Measurements from ENCODE around the gene TRRAP. TPM values are rescaled to one million over a fixed set of nuclear protein-coding genes. Genes with fewer than 3 reads are reported as not detected.

Gene TRRAP
- total RNA-seq, 6 donors from 2014 or later: 29.1 to 53.4 (median 37.5) TPM

DNA sequence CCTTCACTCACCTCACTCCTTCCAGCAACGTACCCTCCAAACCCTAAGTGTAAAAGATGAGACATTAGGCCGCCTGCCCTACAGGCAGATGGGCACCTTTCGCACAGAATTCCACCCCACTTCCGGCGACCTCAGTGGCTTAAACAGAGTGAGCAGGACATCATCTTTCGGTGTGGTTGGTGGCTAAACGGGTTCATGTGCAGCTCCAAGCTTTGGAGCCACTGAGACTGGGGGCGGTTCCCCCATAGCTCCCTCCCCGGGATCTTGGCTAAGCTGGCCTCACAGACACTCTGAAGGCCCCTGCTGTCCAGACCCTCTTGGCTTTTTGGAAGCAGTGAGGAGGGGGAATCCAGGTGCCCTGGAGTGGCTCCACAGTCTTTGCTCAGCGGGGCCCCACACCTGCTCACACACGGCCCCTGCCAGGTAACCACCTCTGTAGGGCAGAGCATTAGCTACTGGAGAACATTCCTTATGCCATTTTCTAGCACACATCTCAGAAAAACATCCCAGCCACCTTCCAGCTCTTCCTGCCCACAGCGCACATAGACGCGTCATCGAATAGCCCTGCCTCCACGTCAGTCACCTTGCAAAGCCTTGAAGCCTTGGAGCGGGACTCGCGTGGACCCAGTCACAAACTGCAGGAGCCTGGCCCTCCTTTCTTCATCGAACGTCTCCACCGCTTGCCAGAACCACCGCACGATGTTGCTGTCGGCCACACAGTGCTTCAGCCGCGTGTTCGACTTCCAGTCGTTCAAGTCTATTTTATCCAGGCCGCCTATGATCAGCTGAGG lies 156.8 kb downstream of the TRRAP start:
- Histone ChIP-seq H3K36me3 (peaks cover 61 to 100% (median 96%) of the 10 kb centered on the region in 4 donors), H3K27me3 (no peaks in the 10 kb centered on the region), H3K9me3 (no peaks in the 10 kb centered on the region), H3K4me1 (no peaks in the 10 kb centered on the region), H3K27ac (peak overlapping the region in 1 of 4 donors; percentile 15), H3K4me3 (no peak overlapping the region)
- no peak for DNase-seq
- ATAC-seq (ENCODE audit: low FRiP score in 2 of 2): no peak
- TF ChIP-seq POLR2A (IDR thresholded peaks at IDR 0.05): no peak
- TF ChIP-seq EP300 (IDR thresholded peaks at IDR 0.05): no peak
- TF ChIP-seq POLR2AphosphoS5 (IDR thresholded peaks at IDR 0.05): no peak
- TF ChIP-seq, protein P1, sequence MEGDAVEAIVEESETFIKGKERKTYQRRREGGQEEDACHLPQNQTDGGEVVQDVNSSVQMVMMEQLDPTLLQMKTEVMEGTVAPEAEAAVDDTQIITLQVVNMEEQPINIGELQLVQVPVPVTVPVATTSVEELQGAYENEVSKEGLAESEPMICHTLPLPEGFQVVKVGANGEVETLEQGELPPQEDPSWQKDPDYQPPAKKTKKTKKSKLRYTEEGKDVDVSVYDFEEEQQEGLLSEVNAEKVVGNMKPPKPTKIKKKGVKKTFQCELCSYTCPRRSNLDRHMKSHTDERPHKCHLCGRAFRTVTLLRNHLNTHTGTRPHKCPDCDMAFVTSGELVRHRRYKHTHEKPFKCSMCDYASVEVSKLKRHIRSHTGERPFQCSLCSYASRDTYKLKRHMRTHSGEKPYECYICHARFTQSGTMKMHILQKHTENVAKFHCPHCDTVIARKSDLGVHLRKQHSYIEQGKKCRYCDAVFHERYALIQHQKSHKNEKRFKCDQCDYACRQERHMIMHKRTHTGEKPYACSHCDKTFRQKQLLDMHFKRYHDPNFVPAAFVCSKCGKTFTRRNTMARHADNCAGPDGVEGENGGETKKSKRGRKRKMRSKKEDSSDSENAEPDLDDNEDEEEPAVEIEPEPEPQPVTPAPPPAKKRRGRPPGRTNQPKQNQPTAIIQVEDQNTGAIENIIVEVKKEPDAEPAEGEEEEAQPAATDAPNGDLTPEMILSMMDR (IDR thresholded peaks at IDR 0.05): no peak
- WGBS, 2 donors: 93 to 94% methylated on average over 30 of the region's 30 CpGs

DNA sequence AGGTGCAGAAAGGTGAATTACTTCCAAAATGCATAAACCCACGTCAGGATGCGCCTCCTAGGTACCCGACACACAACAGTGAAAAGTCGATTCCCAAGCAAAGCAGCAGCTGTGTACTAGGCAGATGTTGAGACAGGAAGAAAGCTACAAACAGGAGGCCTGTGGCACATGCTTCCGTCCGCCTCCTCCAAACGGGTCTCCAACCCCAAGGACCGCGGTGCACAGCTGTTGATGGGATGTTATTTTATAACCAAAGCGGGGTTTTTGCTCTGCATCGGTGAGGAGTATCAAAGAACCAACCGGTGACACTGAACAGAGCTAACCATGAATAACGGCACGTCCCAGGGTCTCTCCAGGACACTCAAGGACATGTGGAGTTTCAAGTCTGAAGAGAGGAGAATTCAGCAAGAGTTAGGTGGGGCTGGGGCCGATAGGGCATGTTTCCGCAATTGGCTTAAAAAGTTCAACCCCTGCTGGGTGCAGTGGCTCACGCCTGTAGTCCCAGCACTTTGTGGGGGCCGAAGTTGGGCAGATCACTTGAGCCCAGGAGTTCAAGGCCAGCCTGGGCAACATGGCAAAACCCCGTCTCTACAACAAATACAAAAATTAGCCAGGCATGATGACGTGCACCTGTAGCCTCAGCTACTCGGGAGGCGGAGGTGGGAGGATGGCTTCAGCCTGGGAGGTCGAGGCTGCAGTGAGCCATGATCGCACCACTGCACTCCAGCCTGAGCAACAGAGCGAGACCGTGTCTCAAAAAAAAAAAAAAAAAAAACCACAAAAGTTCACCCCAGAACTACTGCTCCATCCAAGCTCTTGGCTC lies 157.6 kb downstream of the TRRAP start:
- ATAC-seq (ENCODE audit: low FRiP score in 2 of 2) (no peak), DNase-seq (no peak)
- H3K4me1 ChIP-seq: peaks cover 0 to 4% (median 0%) of the 10 kb centered on the region in 4 donors
- H3K27me3 ChIP-seq: no peaks in the 10 kb centered on the region
- 93% methylated on average over 25 to 26 of the region's 26 CpGs for WGBS, 2 donors
- peaks cover 57 to 100% (median 95%) of the 10 kb centered on the region in 4 donors for H3K36me3 ChIP-seq
- no peak overlapping the region for H3K4me3 ChIP-seq
- TF ChIP-seq, protein P1 (IDR thresholded peaks at IDR 0.05): no peak
- TF ChIP-seq POLR2A (IDR thresholded peaks at IDR 0.05) (no peak), EP300 (IDR thresholded peaks at IDR 0.05) (no peak), POLR2AphosphoS5 (IDR thresholded peaks at IDR 0.05) (no peak)
- H3K27ac ChIP-seq: no peak overlapping the region
- no peaks in the 10 kb centered on the region for H3K9me3 ChIP-seq

DNA sequence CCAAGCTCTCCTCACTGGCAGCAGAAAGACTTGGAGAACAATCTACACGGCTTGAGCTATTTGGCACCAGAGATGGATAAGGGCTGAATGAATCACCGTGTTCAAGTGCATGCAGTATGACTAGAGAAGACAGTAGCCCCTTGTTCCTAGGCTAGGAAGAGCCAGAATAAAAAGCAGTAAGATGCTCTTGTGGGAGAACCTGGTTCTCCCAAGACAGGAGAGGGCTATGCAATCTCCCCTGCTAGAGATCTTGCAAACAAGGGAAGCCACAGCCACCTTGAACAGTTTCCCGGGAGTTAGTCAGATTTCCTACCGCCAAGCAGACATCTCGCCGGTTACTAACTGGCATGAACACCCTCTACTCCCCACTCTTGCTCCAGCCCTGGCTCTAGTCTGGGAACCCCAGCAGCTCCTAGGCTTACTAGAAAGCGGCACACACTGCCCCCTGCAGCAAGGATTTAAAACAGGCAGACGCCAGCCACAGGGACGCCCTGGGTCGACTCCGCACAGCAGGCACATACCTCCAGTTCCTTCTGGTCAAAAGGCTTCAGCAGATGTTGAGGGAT lies 158.3 kb downstream of the TRRAP start:
- Histone ChIP-seq H3K4me3 (no peak overlapping the region), H3K27me3 (no peaks in the 10 kb centered on the region), H3K4me1 (peaks cover 0 to 4% (median 0%) of the 10 kb centered on the region in 4 donors), H3K27ac (no peak overlapping the region), H3K36me3 (peaks cover 50 to 100% (median 96%) of the 10 kb centered on the region in 4 donors), H3K9me3 (no peaks in the 10 kb centered on the region)
- ATAC-seq (ENCODE audit: low FRiP score in 2 of 2) (peak in 1 of 2 donors; percentile 38), DNase-seq (no peak)
- TF ChIP-seq EP300 (IDR thresholded peaks at IDR 0.05) (no peak), POLR2AphosphoS5 (IDR thresholded peaks at IDR 0.05) (no peak)
- TF ChIP-seq, protein P1 (IDR thresholded peaks at IDR 0.05): peak in 3 of 6 experiments; percentile 6 to 19 (median 11)
- WGBS, 2 donors: 78 to 86% methylated on average over 7 to 11 of the region's 11 CpGs

DNA sequence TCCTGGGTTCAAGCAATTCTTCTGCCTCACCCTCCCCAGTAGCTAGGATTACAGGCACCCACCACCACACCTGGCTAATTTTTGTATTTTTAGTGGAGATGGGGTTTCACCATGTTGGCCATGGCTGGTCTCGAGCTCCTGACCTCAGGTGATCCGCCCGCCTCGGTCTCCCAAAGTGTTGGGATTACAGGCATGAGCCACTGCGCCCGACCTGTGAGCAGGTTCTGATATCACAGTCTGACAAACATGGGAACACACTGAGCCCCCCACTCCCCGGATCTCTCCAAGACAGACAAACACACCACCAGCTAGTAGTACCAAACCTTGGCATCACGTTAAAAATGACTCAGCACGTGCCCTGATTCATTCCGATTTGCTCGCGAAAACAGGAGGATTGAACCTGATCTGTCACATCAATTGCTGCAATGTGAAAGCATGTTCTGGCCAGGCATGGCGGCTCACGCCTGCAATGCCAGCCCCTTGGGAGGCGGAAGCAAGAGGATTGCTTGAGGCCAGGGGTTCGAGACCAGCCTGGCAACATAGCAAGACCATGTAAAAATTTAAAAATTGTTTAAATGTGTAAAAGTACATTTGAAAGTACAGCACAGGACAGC lies 159.1 kb downstream of the TRRAP start:
- no peak overlapping the region for H3K27ac ChIP-seq
- TF ChIP-seq POLR2AphosphoS5 (IDR thresholded peaks at IDR 0.05): no peak
- TF ChIP-seq, protein P1 (IDR thresholded peaks at IDR 0.05): no peak
- TF ChIP-seq EP300 (IDR thresholded peaks at IDR 0.05): no peak
- TF ChIP-seq POLR2A (IDR thresholded peaks at IDR 0.05): no peak
- DNase-seq (no peak), ATAC-seq (ENCODE audit: low FRiP score in 2 of 2) (no peak)
- H3K4me1 ChIP-seq: peaks cover 0 to 4% (median 0%) of the 10 kb centered on the region in 4 donors
- no peak overlapping the region for H3K4me3 ChIP-seq
- peaks cover 45 to 100% (median 96%) of the 10 kb centered on the region in 4 donors for H3K36me3 ChIP-seq
- 94 to 97% methylated on average over 16 of the region's 16 CpGs for WGBS, 2 donors
- H3K27me3 ChIP-seq: no peaks in the 10 kb centered on the region
- no peaks in the 10 kb centered on the region for H3K9me3 ChIP-seq

Data from upper lobe of left lung (tissue), 6 donors.